ENCODE measurements around the gene CLCNKB. TPM values are rescaled to one million over a fixed set of nuclear protein-coding genes. Genes with fewer than 3 reads are reported as not detected.
A peak's percentile ranks its signal among the peaks of the same experiment; 100 is the strongest.

CLCNKB gene
- total and polyA plus RNA-seq, 2 of the 4 experiments (the other 2 are of a cell fraction) = 0.09 TPM; not detected in 1

DNA sequence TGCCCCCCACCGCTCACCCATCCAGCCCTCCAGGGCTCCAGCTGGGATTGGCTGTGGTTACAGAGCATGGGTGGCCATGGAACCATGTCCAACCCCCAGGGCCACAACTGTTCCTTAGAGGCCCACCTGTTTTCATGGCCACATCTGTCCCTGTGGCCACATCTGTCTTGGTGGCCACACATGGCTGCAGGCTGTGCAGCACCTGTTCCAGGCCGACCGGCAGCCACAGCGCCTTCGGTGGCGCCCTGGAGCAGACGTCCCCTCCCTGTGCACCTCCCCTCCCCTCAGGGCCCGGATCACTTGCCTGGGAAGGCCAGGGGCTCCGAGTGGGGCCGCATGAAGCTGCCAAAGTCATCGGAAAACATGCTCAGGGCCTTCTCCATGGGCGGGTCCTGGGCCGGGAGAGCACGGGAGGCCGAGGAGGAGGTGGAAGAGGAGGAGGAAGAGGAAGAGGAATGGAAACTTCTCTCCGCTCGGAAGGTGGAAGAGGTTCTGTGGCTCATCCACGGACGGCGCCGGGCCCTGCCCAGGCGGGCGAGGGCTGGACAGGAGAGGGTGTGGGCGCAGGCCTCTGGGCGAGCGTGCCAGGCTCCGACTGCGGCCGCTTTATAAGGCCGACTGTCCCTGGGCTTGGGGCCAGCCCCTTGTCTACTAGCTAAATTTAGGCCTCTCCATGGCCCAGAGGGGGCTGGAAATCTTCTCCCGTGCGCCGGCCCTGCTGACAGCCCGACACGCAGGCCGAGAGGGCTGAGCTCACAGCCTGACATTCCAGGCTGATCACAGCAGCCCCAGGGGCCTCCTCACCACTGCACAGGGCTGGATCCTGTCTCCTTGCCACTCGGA is 25.9 kb upstream of the CLCNKB start, which contains the start of gene HSPB7:
Gene HSPB7 (minus strand): TSS at position 583 of the 843 bp plus-strand sequence. CDS start 80 bp downstream, at position 503.
- Histone ChIP-seq H3K4ac (ENCODE audit: low read depth, low read length) (peak within 1 kb of the TSS; percentile 75), H3K4me1 (ENCODE audit: control insufficient read depth, insufficient read depth, low read length) (peaks cover 29% of the 10 kb centered on the region), H3K9ac (ENCODE audit: low read depth, low read length) (0 out of 2 replicates have a peak within 1 kb of the TSS, but pooled peaks have one; percentile 36), H2BK5ac (ENCODE audit: low read depth, low read length, poor library complexity, severe bottlenecking) (peak within 1 kb of the TSS; percentile 32), H3K27me3 (ENCODE audit: control insufficient read depth, insufficient read depth, low read length) (no peaks in the 10 kb centered on the region; the same call in 1 of the 2 replicates), H3K4me3 (ENCODE audit: insufficient read depth, low read depth, low read length) (no peak within 1 kb of the TSS), H2AK5ac (ENCODE audit: low read depth, low read length) (peak within 1 kb of the TSS; percentile 70), H3K79me1 (ENCODE audit: low read depth in 1 of 2, low read length in 2 of 2) (no peaks in the 10 kb centered on the region), H3K14ac (replicated peaks; ENCODE audit: low read depth, low read length) (peak within 1 kb of the TSS; percentile 86), H4K20me1 (ENCODE audit: insufficient read depth, low read length) (no peaks in the 10 kb centered on the region), H3K9me1 (ENCODE audit: insufficient read depth, low read length) (peaks cover 3% of the 10 kb centered on the region), H4K8ac (ENCODE audit: low read depth in 2 of 2, low read length in 2 of 2) (peak within 1 kb of the TSS; percentile 62 to 87), H4K91ac (ENCODE audit: insufficient read depth, low read depth, low read length) (peak within 1 kb of the TSS; percentile 46; the same call in 1 of the 2 replicates), H2AK9ac (replicated peaks; ENCODE audit: low read depth, low read length, poor library complexity) (peak within 1 kb of the TSS; percentile 84), H2BK20ac (ENCODE audit: low read depth, low read length) (peak within 1 kb of the TSS; percentile 69), H3K23ac (ENCODE audit: low read depth, low read length) (peak within 1 kb of the TSS; percentile 71), H2BK120ac (ENCODE audit: low read depth, low read length) (peak within 1 kb of the TSS; percentile 83), H2AFZ (replicated peaks; ENCODE audit: low read length, poor library complexity) (peak within 1 kb of the TSS; percentile 94), H4K5ac (ENCODE audit: low read depth, low read length) (peak within 1 kb of the TSS; percentile 44), H3K18ac (ENCODE audit: low read depth, low read length) (peak within 1 kb of the TSS; percentile 38; the same call in 1 of the 2 replicates), H2BK15ac (ENCODE audit: low read depth, low read length) (no peak within 1 kb of the TSS; the same call in 1 of the 3 replicates), H3K36me3 (ENCODE audit: control insufficient read depth, insufficient read depth, low read length) (no peaks in the 10 kb centered on the region), H3K9me3 (ENCODE audit: control insufficient read depth, insufficient read depth, low read length) (no peaks in the 10 kb centered on the region), H3K56ac (ENCODE audit: extremely low read depth, insufficient read depth, low read length) (no peak within 1 kb of the TSS), H3K27ac (ENCODE audit: insufficient read depth, low read length) (peak within 1 kb of the TSS; percentile 25; the same call in 1 of the 2 replicates), H3K4me2 (ENCODE audit: low read depth, low read length) (no peak within 1 kb of the TSS)
- 39% methylated on average over 27 of the region's 37 CpGs; no CpG with 5 or more reads in 1 of the 2 experiments for WGBS, 2 experiments (ENCODE audit: extremely low coverage in 2 of 2, insufficient read length in 1 of 2)
- POLR2A ChIA-PET (ENCODE audit: unreplicated experiment) = no interaction called here
- ATAC-seq (ENCODE audit: low read depth) (peak; percentile 75), DNase-seq (peak; percentile 52)
- in situ Hi-C loops (cut with MboI; ENCODE audit: low sequenced_read_pairs) (no loop called here), dilution Hi-C loops (cut with HindIII; ENCODE audit: low sequenced_read_pairs, unreplicated experiment) (no loop called here), intact Hi-C loops (cut with micrococcal nuclease) (no loop called here)
- TF ChIP-seq RFX5 (IDR thresholded peaks at IDR 0.05; ENCODE audit: low read depth, low read length) = no peak
- no peak for TF ChIP-seq CHD1 (IDR thresholded peaks at IDR 0.05; ENCODE audit: low read depth, low read length)
- TF ChIP-seq MXI1 (IDR thresholded peaks at IDR 0.05; ENCODE audit: borderline replicate concordance, low read depth, low read length) = peak; percentile 69; the same call in 1 of the 2 replicates
- TF ChIP-seq RAD21 (IDR thresholded peaks at IDR 0.05; ENCODE audit: low read length) = no peak
- 0 out of 2 replicates have a peak, but pooled peaks have one; percentile 40 for TF ChIP-seq BHLHE40 (IDR thresholded peaks at IDR 0.05; ENCODE audit: low read depth, low read length)
- TF ChIP-seq MAZ (IDR thresholded peaks at IDR 0.05; ENCODE audit: borderline replicate concordance, low read depth, low read length) = 0 out of 2 replicates have a peak, but pooled peaks have one; percentile 13
- BruUV-seq (replicated peaks) = no TSS peak
- CTCF ChIA-PET = no interaction called here
